Lung (tissue), 12 donors: ENCODE measurements around the gene PFKL. TPM values are rescaled to one million over a fixed set of nuclear protein-coding genes. Genes with fewer than 3 reads are reported as not detected.

Source experiments
- ATAC-seq: fragments of 200-7000 bp; cut with Tn5 transposase; one replicate; pipeline ENCODE4 v1.9.1; 2020; ENCODE audit warnings: moderate number of reproducible peaks; ENCODE audit not compliant: insufficient read depth, low FRiP score
- DNase-seq, 3 donors: peaks; one replicate each; pipeline ENCODE4 v3.0.0-alpha.2; 2013 to 2017
- H3K27ac ChIP-seq, 2 donors: one replicate each; pipeline ENCODE4 v1.5.1; 2013; ENCODE audit warnings: mild to moderate bottlenecking in 2 of 2, moderate library complexity in 2 of 2, control low read depth in 1 of 2, inconsistent platforms in 1 of 2, low read depth in 1 of 2, low read length in 1 of 2
- H3K27me3 ChIP-seq, 3 donors: one replicate each; pipeline ENCODE4 v1.5.1; 2013; ENCODE audit warnings: low read length in 2 of 3; ENCODE audit not compliant: control insufficient read depth in 3 of 3, insufficient read depth in 3 of 3
- H3K36me3 ChIP-seq, 4 donors: one replicate each; pipeline ENCODE4 v1.5.1; 2013; ENCODE audit warnings: low read length in 4 of 4, mild to moderate bottlenecking in 1 of 4, moderate library complexity in 1 of 4; ENCODE audit not compliant: control insufficient read depth in 4 of 4, insufficient read depth in 4 of 4
- H3K4me1 ChIP-seq, 5 donors: one replicate each; pipeline ENCODE4 v1.5.1; 2013; ENCODE audit warnings: low read length in 5 of 5, mild to moderate bottlenecking in 2 of 5, moderate library complexity in 1 of 5; ENCODE audit not compliant: control insufficient read depth in 5 of 5, insufficient read depth in 5 of 5
- H3K4me3 ChIP-seq: one replicate; pipeline ENCODE4 v1.5.1; 2013; ENCODE audit warnings: mild to moderate bottlenecking, control low read depth, moderate library complexity
- H3K9ac ChIP-seq, 2 donors: one replicate each; pipeline ENCODE4 v1.5.1; 2013; ENCODE audit warnings: low read length in 2 of 2, control low read depth in 1 of 2; ENCODE audit not compliant: insufficient read depth in 1 of 2
- H3K9me3 ChIP-seq, 4 donors: one replicate each; pipeline ENCODE4 v1.5.1; 2013; ENCODE audit warnings: low read length in 3 of 4, mild to moderate bottlenecking in 1 of 4, moderate library complexity in 1 of 4; ENCODE audit not compliant: control insufficient read depth in 4 of 4, insufficient read depth in 3 of 4
- CTCF ChIP-seq: IDR thresholded peaks from 2 replicates; pipeline ENCODE4 v1.5.1; 2012; ENCODE audit warnings: mild to moderate bottlenecking; ENCODE audit errors: control extremely low read depth, extremely low read depth
- WGBS, 2 donors: extraction: QIAGEN DNeasy Blood & Tissue Kit; methylation state at CpG; one replicate each; pipeline ENCODE4 v1.1.7; 2013; 5-methylcytosine and 5-hydroxymethylcytosine counted together
- polyA plus RNA-seq, 2 donors: library from polyadenylated mRNA; stranded (reverse); fragments of 200-250 nt; gene quantifications; one replicate each; pipeline ENCODE4 v1.2.1, GENCODE V29; 2013
- total RNA-seq, 2 donors: library from RNA; depleted of rRNA in 1 of 2; stranded (reverse); fragments of >200 nt in 1 of 2; gene quantifications; one replicate each; pipeline ENCODE4 v1.2.1, GENCODE V29; 2014 to 2021
- donor health status: control.
- donor health status: control.
- donor health status: Bipolar disorder and iron deficiency.
- donor health status: healthy.
- donor health status: DM: yes; HTN: yes; CAD: no.

PFKL gene
- total and polyA plus RNA-seq, 4 donors = 63.4 to 129 (median 103) TPM

GRCh38 chr21:44295163-44295573, 4.7 kb upstream of the PFKL start:
- Histone ChIP-seq H3K27ac (no peak overlapping the region), H3K4me1 (peaks cover 0 to 23% (median 2%) of the 10 kb centered on the region in 5 donors), H3K27me3 (no peaks in the 10 kb centered on the region), H3K36me3 (no peaks in the 10 kb centered on the region), H3K9me3 (no peaks in the 10 kb centered on the region), H3K9ac (no peak overlapping the region), H3K4me3 (no peak overlapping the region)
- no peak for DNase-seq
- WGBS, 2 donors = 78 to 79% methylated on average over 12 to 14 of the region's 14 CpGs
- ATAC-seq = no peak
- TF ChIP-seq CTCF = no peak

- Histone ChIP-seq H3K27me3 (no peaks in the 10 kb centered on the region), H3K9ac (no peak overlapping the region), H3K4me3 (no peak overlapping the region), H3K27ac (no peak overlapping the region), H3K9me3 (no peaks in the 10 kb centered on the region), H3K36me3 (no peaks in the 10 kb centered on the region), H3K4me1 (peaks cover 0 to 23% (median 3%) of the 10 kb centered on the region in 5 donors)
- ATAC-seq (no peak), DNase-seq (no peak)
- TF ChIP-seq CTCF = no peak
- WGBS, 2 donors = 66 to 74% methylated on average over 10 of the region's 10 CpGs
Observed at GRCh38 chr21:44295646-44296045, 4.2 kb upstream of the PFKL start.

DNA sequence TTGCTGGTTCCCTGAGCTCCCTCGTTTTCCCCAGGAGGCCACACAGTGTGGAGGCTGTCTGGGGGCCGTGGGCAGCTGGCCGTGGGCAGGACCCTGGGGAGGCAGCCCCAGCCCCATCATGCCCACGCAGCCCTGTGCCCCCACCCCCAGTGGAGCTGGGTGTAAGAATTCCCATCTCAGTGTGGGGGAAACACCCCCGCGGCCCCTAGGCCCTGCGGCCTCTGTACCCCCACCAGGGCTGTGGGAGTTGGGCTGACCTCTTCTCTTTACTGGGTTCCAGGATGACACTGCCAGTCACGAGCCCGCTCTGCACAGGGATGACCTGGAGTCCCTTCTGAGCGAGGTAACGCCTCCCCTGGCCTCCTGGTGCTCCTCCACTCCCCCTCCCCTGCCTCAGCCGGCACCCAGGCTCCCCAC, 3.7 kb upstream of the PFKL start:
- no peaks in the 10 kb centered on the region for H3K27me3 ChIP-seq
- no peaks in the 10 kb centered on the region for H3K9me3 ChIP-seq
- 73 to 75% methylated on average over 10 to 12 of the region's 12 CpGs for WGBS, 2 donors
- no peak overlapping the region for H3K9ac ChIP-seq
- no peaks in the 10 kb centered on the region for H3K36me3 ChIP-seq
- DNase-seq (no peak), ATAC-seq (no peak)
- H3K4me1 ChIP-seq = peaks cover 0 to 27% (median 8%) of the 10 kb centered on the region in 5 donors
- TF ChIP-seq CTCF = no peak
- H3K27ac ChIP-seq = no peak overlapping the region
- no peak overlapping the region for H3K4me3 ChIP-seq

GRCh38 chr21:44296916-44297315, 2.9 kb upstream of the PFKL start:
- Histone ChIP-seq H3K4me3 (no peak overlapping the region), H3K4me1 (peaks cover 0 to 32% (median 16%) of the 10 kb centered on the region in 5 donors), H3K36me3 (no peaks in the 10 kb centered on the region), H3K9ac (no peak overlapping the region), H3K9me3 (no peaks in the 10 kb centered on the region), H3K27ac (no peak overlapping the region), H3K27me3 (no peaks in the 10 kb centered on the region)
- no peak for TF ChIP-seq CTCF
- DNase-seq = no peak
- WGBS, 2 donors = 80 to 86% methylated on average over 12 to 13 of the region's 13 CpGs
- ATAC-seq = no peak
